Calu3 (cell line): ENCODE measurements around the gene FRK. TPM values are rescaled to one million over a fixed set of nuclear protein-coding genes. Genes with fewer than 3 reads are reported as not detected.

Source experiments
- BruUV-seq: library from RNA; stranded (reverse); fragments of 400-500 nt; replicated peaks from 2 replicates; lab custom pipeline; 2021; lab: Mats Ljungman, UMichigan
- CTCF ChIA-PET: fragments of 300-600 bp; sonication (Branson Sonifier 250); formaldehyde crosslinking; loops from one replicate; lab custom pipeline; 2022; ENCODE audit warnings: antibody characterized with exemption; lab: Charles Lee
- DNase-seq: peaks from one replicate; pipeline ENCODE4 v3.0.0; 2022
- H3K27ac Mint-ChIP-seq: one replicate; pipeline ENCODE4 v1.8.0; 2022; ENCODE audit warnings: mixed read lengths; ENCODE audit not compliant: unreplicated experiment
- H3K27me3 Mint-ChIP-seq: one replicate; pipeline ENCODE4 v1.8.0; 2022; ENCODE audit warnings: mixed read lengths; ENCODE audit not compliant: unreplicated experiment
- H3K36me3 Mint-ChIP-seq: one replicate; pipeline ENCODE4 v1.8.0; 2022; ENCODE audit warnings: mild to moderate bottlenecking, moderate library complexity, mixed read lengths; ENCODE audit not compliant: insufficient read depth, unreplicated experiment
- H3K4me1 Mint-ChIP-seq: one replicate; pipeline ENCODE4 v1.8.0; 2022; ENCODE audit warnings: mild to moderate bottlenecking, low read depth, mixed read lengths; ENCODE audit not compliant: unreplicated experiment
- H3K4me3 Mint-ChIP-seq: one replicate; pipeline ENCODE4 v1.8.0; 2022; ENCODE audit warnings: mild to moderate bottlenecking, low read depth, moderate library complexity, mixed read lengths; ENCODE audit not compliant: unreplicated experiment
- H3K9me3 Mint-ChIP-seq: one replicate; pipeline ENCODE4 v1.8.0; 2022; ENCODE audit warnings: low read depth, mixed read lengths; ENCODE audit not compliant: unreplicated experiment
- CTCF ChIP-seq: fragments of 200-600 bp; IDR thresholded peaks from one replicate; pipeline ENCODE4 v1.8.0; 2022; ENCODE audit warnings: antibody characterized with exemption; ENCODE audit not compliant: unreplicated experiment
- intact Hi-C: fragments of 100-400 bp; cut with micrococcal nuclease; formaldehyde crosslinking; loops from one replicate; pipeline ENCODE4 v1.10.0; 2022; ENCODE audit not compliant: unreplicated experiment
- total RNA-seq: library from RNA; stranded (reverse); gene quantifications from 2 replicates; pipeline ENCODE4 v1.2.3, GENCODE V29; 2022

The FRK gene
- total RNA-seq, 1 experiment from 2014 or later: 21.2 TPM

GRCh38 chr6:116084284-116084683 lies 23.6 kb upstream of the FRK start:
- intact Hi-C loops: no loop called here
- TF ChIP-seq CTCF: no peak
- Mint-ChIP-seq H3K27me3 (no peaks in the 10 kb centered on the region), H3K4me1 (peaks cover 12% of the 10 kb centered on the region), H3K36me3 (no peaks in the 10 kb centered on the region), H3K27ac (no peak overlapping the region), H3K4me3 (no peak overlapping the region), H3K9me3 (no peaks in the 10 kb centered on the region)
- BruUV-seq: no TSS peak
- no peak for DNase-seq
- CTCF ChIA-PET: interaction anchor here (0.7 kb wide), 1 partner anchor 138 kb away, joined by 4 read pairs; no protein-coding TSS in a partner anchor

- intact Hi-C loops: no loop called here
- no peak overlapping the region for H3K4me3 Mint-ChIP-seq
- TF ChIP-seq CTCF: no peak
- CTCF ChIA-PET: no interaction called here
- peaks cover 11% of the 10 kb centered on the region for H3K4me1 Mint-ChIP-seq
- no peaks in the 10 kb centered on the region for H3K9me3 Mint-ChIP-seq
- no peak overlapping the region for H3K27ac Mint-ChIP-seq
- no peaks in the 10 kb centered on the region for H3K27me3 Mint-ChIP-seq
- DNase-seq: no peak
- no TSS peak for BruUV-seq
- no peaks in the 10 kb centered on the region for H3K36me3 Mint-ChIP-seq
Measured at GRCh38 chr6:116083052-116083451, 22.4 kb upstream of the FRK start.

- TF ChIP-seq CTCF: no peak
- no peaks in the 10 kb centered on the region for H3K27me3 Mint-ChIP-seq
- CTCF ChIA-PET: interaction anchor here (0.6 kb wide), 1 partner anchor 18 kb away, joined by 6 read pairs; the partner anchor contains the start of gene FRK
- no peaks in the 10 kb centered on the region for H3K36me3 Mint-ChIP-seq
- no TSS peak for BruUV-seq
- H3K27ac Mint-ChIP-seq: no peak overlapping the region
- H3K9me3 Mint-ChIP-seq: no peaks in the 10 kb centered on the region
- intact Hi-C loops: no loop called here
- H3K4me1 Mint-ChIP-seq: peaks cover 24% of the 10 kb centered on the region
- no peak overlapping the region for H3K4me3 Mint-ChIP-seq
- DNase-seq: no peak
Measured at GRCh38 chr6:116078945-116079344, 18.3 kb upstream of the FRK start.

- intact Hi-C loops: no loop called here
Measured at GRCh38 chr6:116078522-116078921, 17.8 kb upstream of the FRK start.

More at GRCh38 chr6:116078522-116078921, 17.8 kb upstream of the FRK start:
- Mint-ChIP-seq H3K27me3 (no peaks in the 10 kb centered on the region), H3K27ac (no peak overlapping the region), H3K4me1 (peaks cover 28% of the 10 kb centered on the region), H3K4me3 (no peak overlapping the region), H3K36me3 (no peaks in the 10 kb centered on the region), H3K9me3 (no peaks in the 10 kb centered on the region)
- no TSS peak for BruUV-seq
- CTCF ChIA-PET: interaction anchor here (0.6 kb wide), 1 partner anchor 17 kb away, joined by 6 read pairs; the partner anchor contains the start of gene FRK
- no peak for DNase-seq
- no peak for TF ChIP-seq CTCF
